ENCODE measurements around the gene MFNG. TPM values are rescaled to one million over a fixed set of nuclear protein-coding genes. Genes with fewer than 3 reads are reported as not detected.

The MFNG gene
- total RNA-seq, 2 experiments from 2014 or later = 85.1 to 89.9 TPM

DNA sequence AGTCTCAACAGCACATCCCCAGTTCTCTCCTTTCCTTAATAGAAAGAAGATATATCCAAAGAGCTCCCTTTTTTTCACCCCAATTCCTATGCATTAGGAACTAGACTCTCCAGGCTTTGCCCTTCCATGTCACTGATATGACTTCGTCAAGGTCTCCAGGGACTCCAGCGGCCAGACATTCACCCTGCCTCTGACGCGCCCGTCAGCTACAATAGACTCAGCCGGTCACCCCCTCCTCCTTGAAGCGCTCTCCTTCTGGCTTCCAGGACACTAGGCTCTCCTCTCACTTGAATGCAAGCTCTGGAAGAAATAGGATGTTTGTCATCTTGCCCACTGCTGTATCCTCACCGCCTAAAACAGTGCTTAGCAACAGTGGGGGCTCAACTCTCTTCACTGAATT lies 44.0 kb downstream of the MFNG start:
- DNase-seq = no peak
- no peaks in the 10 kb centered on the region for H3K4me1 ChIP-seq (ENCODE audit: insufficient read depth, low read length)
- no peaks in the 10 kb centered on the region for H3K36me3 Mint-ChIP-seq (ENCODE audit: low read depth)
- no peak overlapping the region for H3K4me3 Mint-ChIP-seq
- H3K27me3 ChIP-seq (ENCODE audit: control insufficient read depth in 1 of 2, insufficient read depth in 2 of 2, low read length in 2 of 2) = no peaks in the 10 kb centered on the region
- intact Hi-C loops (cut with DNase I, micrococcal nuclease) = no loop called here
- no peak overlapping the region for H3K27ac Mint-ChIP-seq
- CTCF ChIA-PET = no interaction called here
- no peak overlapping the region for H3K4me3 ChIP-seq (ENCODE audit: low read length)
- no peak for ATAC-seq (ENCODE audit: poor library complexity)
- H3K27me3 Mint-ChIP-seq = peaks cover 5% of the 10 kb centered on the region
- no peaks in the 10 kb centered on the region for H3K4me1 Mint-ChIP-seq (ENCODE audit: low read depth)
- no peak overlapping the region for H3K27ac ChIP-seq (ENCODE audit: low read depth in 1 of 2, low read length in 2 of 2)
- TF ChIP-seq, protein P1, sequence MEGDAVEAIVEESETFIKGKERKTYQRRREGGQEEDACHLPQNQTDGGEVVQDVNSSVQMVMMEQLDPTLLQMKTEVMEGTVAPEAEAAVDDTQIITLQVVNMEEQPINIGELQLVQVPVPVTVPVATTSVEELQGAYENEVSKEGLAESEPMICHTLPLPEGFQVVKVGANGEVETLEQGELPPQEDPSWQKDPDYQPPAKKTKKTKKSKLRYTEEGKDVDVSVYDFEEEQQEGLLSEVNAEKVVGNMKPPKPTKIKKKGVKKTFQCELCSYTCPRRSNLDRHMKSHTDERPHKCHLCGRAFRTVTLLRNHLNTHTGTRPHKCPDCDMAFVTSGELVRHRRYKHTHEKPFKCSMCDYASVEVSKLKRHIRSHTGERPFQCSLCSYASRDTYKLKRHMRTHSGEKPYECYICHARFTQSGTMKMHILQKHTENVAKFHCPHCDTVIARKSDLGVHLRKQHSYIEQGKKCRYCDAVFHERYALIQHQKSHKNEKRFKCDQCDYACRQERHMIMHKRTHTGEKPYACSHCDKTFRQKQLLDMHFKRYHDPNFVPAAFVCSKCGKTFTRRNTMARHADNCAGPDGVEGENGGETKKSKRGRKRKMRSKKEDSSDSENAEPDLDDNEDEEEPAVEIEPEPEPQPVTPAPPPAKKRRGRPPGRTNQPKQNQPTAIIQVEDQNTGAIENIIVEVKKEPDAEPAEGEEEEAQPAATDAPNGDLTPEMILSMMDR (IDR thresholded peaks at IDR 0.05) = no peak
- peaks cover 0 to 8% of the 10 kb centered on the region in 2 experiments for H3K9me3 ChIP-seq (ENCODE audit: control insufficient read depth in 1 of 2, insufficient read depth in 1 of 2, low read length in 2 of 2)
- no peaks in the 10 kb centered on the region for H3K9me3 Mint-ChIP-seq
- no peaks in the 10 kb centered on the region for H3K36me3 ChIP-seq (ENCODE audit: insufficient read depth, low read length)
- POLR2A ChIA-PET = no interaction called here

DNA sequence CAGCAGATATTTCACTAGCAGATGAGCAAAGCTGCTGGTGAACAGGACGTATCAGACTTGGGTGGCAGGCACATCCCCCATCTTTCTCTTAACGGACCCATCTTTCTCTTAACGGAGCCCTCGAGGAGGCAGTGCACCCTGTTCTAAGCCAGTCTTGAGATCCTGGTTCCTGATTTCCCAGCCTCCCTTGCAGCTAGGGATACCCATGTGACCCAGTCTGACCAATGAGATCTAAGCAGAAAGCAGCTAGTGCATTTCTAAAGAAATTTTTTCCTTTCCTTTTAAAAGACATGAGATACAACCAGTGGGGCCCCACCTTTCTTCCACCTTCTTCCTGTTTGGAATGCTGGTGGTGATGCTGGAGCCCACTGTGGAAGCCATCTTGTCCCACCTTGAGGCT lies 45.3 kb downstream of the MFNG start:
- H3K9me3 Mint-ChIP-seq = no peaks in the 10 kb centered on the region
- H3K27ac Mint-ChIP-seq = no peak overlapping the region
- no peaks in the 10 kb centered on the region for H3K4me1 Mint-ChIP-seq (ENCODE audit: low read depth)
- Histone ChIP-seq H3K27ac (ENCODE audit: low read depth in 1 of 2, low read length in 2 of 2) (no peak overlapping the region), H3K27me3 (ENCODE audit: control insufficient read depth in 1 of 2, insufficient read depth in 2 of 2, low read length in 2 of 2) (no peaks in the 10 kb centered on the region), H3K4me1 (ENCODE audit: insufficient read depth, low read length) (no peaks in the 10 kb centered on the region), H3K9me3 (ENCODE audit: control insufficient read depth in 1 of 2, insufficient read depth in 1 of 2, low read length in 2 of 2) (peaks cover 0 to 8% of the 10 kb centered on the region in 2 experiments), H3K4me3 (ENCODE audit: low read length) (no peak overlapping the region), H3K36me3 (ENCODE audit: insufficient read depth, low read length) (no peaks in the 10 kb centered on the region)
- ATAC-seq (ENCODE audit: poor library complexity) (no peak), DNase-seq (no peak)
- ChIA-PET CTCF (interaction anchor here (0.6 kb wide), 1 partner anchor 98 kb away, joined by 3 read pairs; no protein-coding TSS in a partner anchor), POLR2A (no interaction called here)
- peaks cover 5% of the 10 kb centered on the region for H3K27me3 Mint-ChIP-seq
- intact Hi-C loops (cut with DNase I, micrococcal nuclease) = no loop called here
- TF ChIP-seq, protein P1 (IDR thresholded peaks at IDR 0.05) = no peak
- no peaks in the 10 kb centered on the region for H3K36me3 Mint-ChIP-seq (ENCODE audit: low read depth)
- no peak overlapping the region for H3K4me3 Mint-ChIP-seq

DNA sequence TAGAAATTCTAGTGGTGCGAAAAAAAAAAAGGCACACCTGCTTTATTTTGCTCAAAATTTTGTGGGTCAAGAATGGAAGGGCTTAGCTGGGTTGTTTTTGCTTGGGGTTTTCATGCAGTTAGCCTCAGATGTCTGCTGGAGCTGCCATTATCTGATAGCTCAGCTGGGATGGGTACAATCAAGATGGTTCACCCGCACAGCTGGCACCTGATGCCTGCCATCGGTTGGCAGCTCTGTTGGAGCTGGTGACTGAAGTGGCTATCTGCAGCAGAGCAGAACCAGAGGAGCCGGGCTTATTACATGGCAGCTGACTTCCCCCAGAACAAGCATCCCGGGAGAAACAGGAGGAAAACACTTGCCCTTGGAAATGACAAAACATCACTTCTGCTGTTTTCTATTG lies 46.8 kb downstream of the MFNG start:
- intact Hi-C loops (cut with DNase I, micrococcal nuclease) = no loop called here
- no peaks in the 10 kb centered on the region for H3K36me3 Mint-ChIP-seq (ENCODE audit: low read depth)
- ATAC-seq (ENCODE audit: poor library complexity) (no peak), DNase-seq (no peak)
- Histone ChIP-seq H3K27me3 (ENCODE audit: control insufficient read depth in 1 of 2, insufficient read depth in 2 of 2, low read length in 2 of 2) (no peaks in the 10 kb centered on the region), H3K9me3 (ENCODE audit: control insufficient read depth in 1 of 2, insufficient read depth in 1 of 2, low read length in 2 of 2) (peaks cover 0 to 8% of the 10 kb centered on the region in 2 experiments), H3K4me3 (ENCODE audit: low read length) (no peak overlapping the region), H3K4me1 (ENCODE audit: insufficient read depth, low read length) (no peaks in the 10 kb centered on the region), H3K27ac (ENCODE audit: low read depth in 1 of 2, low read length in 2 of 2) (no peak overlapping the region), H3K36me3 (ENCODE audit: insufficient read depth, low read length) (no peaks in the 10 kb centered on the region)
- TF ChIP-seq, protein P1 (IDR thresholded peaks at IDR 0.05) = no peak
- no peak overlapping the region for H3K4me3 Mint-ChIP-seq
- H3K4me1 Mint-ChIP-seq (ENCODE audit: low read depth) = no peaks in the 10 kb centered on the region
- H3K9me3 Mint-ChIP-seq = no peaks in the 10 kb centered on the region
- CTCF ChIA-PET = no interaction called here
- H3K27ac Mint-ChIP-seq = no peak overlapping the region
- H3K27me3 Mint-ChIP-seq = peaks cover 7% of the 10 kb centered on the region
- POLR2A ChIA-PET = no interaction called here
